ENCODE measurements around the gene ANKZF1. TPM values are rescaled to one million over a fixed set of nuclear protein-coding genes. Genes with fewer than 3 reads are reported as not detected.

Gene ANKZF1
- 17.6 and 20.6 TPM in 2 replicates for total RNA-seq

GRCh38 chr2:219229305-219230058 lies at the start of gene ANKZF1, which contains the start of gene ATG9A:
ANKZF1 (plus strand) TSS chr2:219229806; CDS start chr2:219230258, 452 bp downstream.
ATG9A (minus strand) TSS chr2:219229636; CDS start chr2:219228024, 1,612 bp downstream.

GRCh38 chr2:219206328-219207133 lies 23.1 kb upstream of the ANKZF1 start, which contains the start of gene ZFAND2B:
ZFAND2B (plus strand) TSS chr2:219206782; CDS start chr2:219206988, 206 bp downstream.

GRCh38 chr2:219218732-219219701 lies 10.6 kb upstream of the ANKZF1 start, which contains the start of gene ABCB6:
ABCB6 (minus strand) TSS chr2:219218958; CDS start chr2:219218673, 285 bp downstream.

GRCh38 chr2:219245148-219245898 lies 15.7 kb downstream of the ANKZF1 start, which contains the start of the genes GLB1L and STK16:
GLB1L (minus strand) TSS chr2:219245444; CDS start chr2:219243573, 1,871 bp downstream.
STK16 (plus strand) TSS chr2:219245479; CDS start chr2:219246000, 521 bp downstream.

GRCh38 chr2:219252900-219253752 lies 23.5 kb downstream of the ANKZF1 start, which contains the start of gene TUBA4B:
TUBA4B (plus strand) TSS chr2:219253243; CDS start chr2:219253408, 165 bp downstream.

GRCh38 chr2:219253753-219254589 lies 24.4 kb downstream of the ANKZF1 start, which contains the start of gene TUBA4A:
TUBA4A (minus strand) TSS chr2:219253918; CDS start chr2:219253858, 60 bp downstream.

GRCh38 chr2:219279151-219279915 lies 49.7 kb downstream of the ANKZF1 start, which contains the start of gene DNAJB2:
DNAJB2 (plus strand) TSS chr2:219279366; CDS start chr2:219279834, 468 bp downstream.

Other genes with a start within 250 kb of the ANKZF1 start
- gene FEV, start 244.6 kb upstream of the ANKZF1 start, total RNA-seq = not detected in 2 replicates
- not detected in 2 replicates for gene CRYBA2, start 236.4 kb upstream of the ANKZF1 start, total RNA-seq
- gene CFAP65, start 188.3 kb upstream of the ANKZF1 start, total RNA-seq = not detected in 2 replicates
- under 0.01 TPM in 1 of 2 replicates, not detected in the other for gene IHH, start 168.9 kb upstream of the ANKZF1 start, total RNA-seq
- 10.8 and 11.6 TPM in 2 replicates for gene NHEJ1, start 69.0 kb upstream of the ANKZF1 start, total RNA-seq
- 1.6 TPM in 2 replicates for gene SLC23A3, start 59.8 kb upstream of the ANKZF1 start, total RNA-seq
- gene CNPPD1, start 52.9 kb upstream of the ANKZF1 start, total RNA-seq = 37.9 and 41.9 TPM in 2 replicates
- gene RETREG2, start 51.5 kb upstream of the ANKZF1 start, total RNA-seq = 64.1 and 72.9 TPM in 2 replicates
- 30.0 and 37.5 TPM in 2 replicates for gene ZFAND2B, start 23.0 kb upstream of the ANKZF1 start, total RNA-seq
- 21.6 and 28.3 TPM in 2 replicates for gene ABCB6, start 10.8 kb upstream of the ANKZF1 start, total RNA-seq
- 43.5 and 44.4 TPM in 2 replicates for gene ATG9A, start 170 bp upstream of the ANKZF1 start, total RNA-seq
- gene GLB1L, start 15.6 kb downstream of the ANKZF1 start, total RNA-seq = 15.3 and 20.3 TPM in 2 replicates
- 26.8 and 34.8 TPM in 2 replicates for gene STK16, start 15.7 kb downstream of the ANKZF1 start, total RNA-seq
- not detected in 2 replicates for gene TUBA4B, start 23.4 kb downstream of the ANKZF1 start, total RNA-seq
- gene TUBA4A, start 24.1 kb downstream of the ANKZF1 start, total RNA-seq = 19.1 and 30.1 TPM in 2 replicates
- 39.4 and 43.2 TPM in 2 replicates for gene DNAJB2, start 49.6 kb downstream of the ANKZF1 start, total RNA-seq
- gene PTPRN, start 79.6 kb downstream of the ANKZF1 start, total RNA-seq = 0.25 and 0.40 TPM in 2 replicates
- gene RESP18, start 102.9 kb downstream of the ANKZF1 start, total RNA-seq = not detected in 2 replicates
- 47.6 and 49.3 TPM in 2 replicates for gene DNPEP, start 158.1 kb downstream of the ANKZF1 start, total RNA-seq
- 0.13 and 0.62 TPM in 2 replicates for gene DES, start 188.6 kb downstream of the ANKZF1 start, total RNA-seq
- 11.1 and 25.1 TPM in 2 replicates for gene SPEG, start 205.0 kb downstream of the ANKZF1 start, total RNA-seq